GM19395 (cell line): ENCODE results near the gene FGFR4.
A peak's percentile ranks its signal among the peaks of the same experiment; 100 is the strongest.
"Not testable (repeated sequence)": the region's sequence is repeated elsewhere in the genome, so short reads cannot be mapped to it uniquely, and the experiment has no call there.

Experiments
- ATAC-seq: cut with Tn5 transposase; IDR thresholded peaks from one replicate; pipeline ENCODE4 v1.9.1; 2021; ENCODE audit warnings: mild to moderate bottlenecking, moderate library complexity; ENCODE audit not compliant: unreplicated experiment

The FGFR4 gene

GRCh38 chr5:177086654-177087397, at the start of gene FGFR4:
Gene FGFR4 (plus strand): TSS chr5:177086915. CDS start chr5:177089603, 2,688 bp downstream.
- ATAC-seq = peak; percentile 65

- no peak for ATAC-seq
These were observed 49.8 kb upstream of the FGFR4 start for GRCh38 chr5:177036921-177037320.

- ATAC-seq = no peak
These were observed 45.8 kb upstream of the FGFR4 start for GRCh38 chr5:177040814-177041420.

GRCh38 chr5:177041936-177042335, 44.8 kb upstream of the FGFR4 start:
- no peak for ATAC-seq

- ATAC-seq = no peak
These were observed 43.6 kb upstream of the FGFR4 start for GRCh38 chr5:177043114-177043513.

- ATAC-seq = no peak
These were observed 42.8 kb upstream of the FGFR4 start for GRCh38 chr5:177043958-177044357.

GRCh38 chr5:177044641-177045040, 42.1 kb upstream of the FGFR4 start:
- ATAC-seq = no peak

GRCh38 chr5:177045631-177046030, 41.1 kb upstream of the FGFR4 start:
- ATAC-seq = no peak

GRCh38 chr5:177048531-177048930, 38.2 kb upstream of the FGFR4 start:
- not testable (repeated sequence) for ATAC-seq

GRCh38 chr5:177049285-177049684, 37.4 kb upstream of the FGFR4 start:
- no peak for ATAC-seq

- ATAC-seq = no peak
These were observed 22.0 kb upstream of the FGFR4 start for GRCh38 chr5:177064500-177065277.

GRCh38 chr5:177065491-177065890, 21.2 kb upstream of the FGFR4 start:
- ATAC-seq = no peak

- no peak for ATAC-seq
These were observed 20.5 kb upstream of the FGFR4 start for GRCh38 chr5:177066224-177066623.

GRCh38 chr5:177067503-177067902, 19.2 kb upstream of the FGFR4 start:
- no peak for ATAC-seq

GRCh38 chr5:177070536-177071191, 16.1 kb upstream of the FGFR4 start:
- ATAC-seq = peak; percentile 51

GRCh38 chr5:177071666-177072385, 14.9 kb upstream of the FGFR4 start:
- peak; percentile 76 for ATAC-seq

- ATAC-seq = no peak
These were observed 9.4 kb upstream of the FGFR4 start for GRCh38 chr5:177077335-177077734.

- ATAC-seq = no peak
These were observed 7.1 kb upstream of the FGFR4 start for GRCh38 chr5:177079606-177080005.

- no peak for ATAC-seq
These were observed 6.5 kb upstream of the FGFR4 start for GRCh38 chr5:177080265-177080664.

GRCh38 chr5:177081859-177082258, 4.9 kb upstream of the FGFR4 start:
- no peak for ATAC-seq

- ATAC-seq = no peak
These were observed 3.4 kb upstream of the FGFR4 start for GRCh38 chr5:177083357-177083756.
